Measurements from ENCODE around the gene RSPH10B.
"Not testable (repeated sequence)": the region's sequence is repeated elsewhere in the genome, so short reads cannot be mapped to it uniquely, and the experiment has no call there.

RSPH10B gene

DNA sequence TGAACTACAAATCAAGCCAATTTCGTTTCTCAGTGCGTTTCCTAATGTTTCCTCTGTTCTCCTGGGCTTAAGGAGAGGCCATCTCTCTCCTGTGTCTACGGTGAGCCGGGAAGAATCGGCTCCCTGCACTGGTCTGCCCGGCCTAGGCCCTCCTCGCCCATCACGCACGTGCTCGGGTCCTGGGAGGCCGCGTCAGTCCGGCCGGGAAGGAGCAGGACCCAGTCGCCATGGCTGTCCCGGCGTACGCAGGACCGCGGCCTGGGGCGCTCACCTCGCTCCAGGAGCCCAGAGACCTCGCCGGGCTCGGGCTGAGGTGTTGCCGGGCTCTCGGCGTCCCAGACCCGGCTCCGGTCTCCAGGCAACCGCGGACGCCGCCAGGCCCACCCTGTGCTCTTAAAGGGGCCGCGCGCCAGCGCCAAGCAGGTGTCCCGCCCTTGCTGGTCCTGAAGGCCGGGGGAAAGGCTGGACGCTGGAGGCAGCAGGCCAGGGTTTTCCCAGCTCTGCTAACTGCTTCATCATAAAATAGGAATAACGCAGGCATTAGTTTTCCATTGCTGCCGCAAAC, at the start of gene RSPH10B:
RSPH10B (minus strand) TSS at position 343 of the 565 bp plus-strand sequence. CDS start 3,573 bp downstream, outside the sequence.
- H3K4me3 ChIP-seq (ENCODE audit: control insufficient read depth, low read depth, low read length); DNase-seq (ENCODE audit: low read depth): not testable (repeated sequence)

DNA sequence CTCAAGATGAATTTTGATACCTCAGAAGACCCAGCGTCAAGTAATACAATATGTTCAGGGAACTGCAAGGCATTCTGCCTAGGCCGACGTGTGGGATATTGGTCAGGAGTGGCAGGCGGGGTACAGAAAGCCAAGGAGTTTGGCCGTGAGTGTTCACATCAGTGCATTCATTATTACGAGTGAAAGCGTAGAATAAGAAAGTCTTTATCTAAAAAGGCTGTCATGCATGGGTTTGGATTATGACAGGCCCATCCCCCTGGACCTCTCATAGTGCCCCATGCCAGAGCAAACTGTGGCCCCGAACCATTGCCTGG, 46.1 kb upstream of the RSPH10B start:
- H3K4me3 ChIP-seq (ENCODE audit: control insufficient read depth, low read depth, low read length) = no peak overlapping the region
- TF ChIP-seq, protein P1, sequence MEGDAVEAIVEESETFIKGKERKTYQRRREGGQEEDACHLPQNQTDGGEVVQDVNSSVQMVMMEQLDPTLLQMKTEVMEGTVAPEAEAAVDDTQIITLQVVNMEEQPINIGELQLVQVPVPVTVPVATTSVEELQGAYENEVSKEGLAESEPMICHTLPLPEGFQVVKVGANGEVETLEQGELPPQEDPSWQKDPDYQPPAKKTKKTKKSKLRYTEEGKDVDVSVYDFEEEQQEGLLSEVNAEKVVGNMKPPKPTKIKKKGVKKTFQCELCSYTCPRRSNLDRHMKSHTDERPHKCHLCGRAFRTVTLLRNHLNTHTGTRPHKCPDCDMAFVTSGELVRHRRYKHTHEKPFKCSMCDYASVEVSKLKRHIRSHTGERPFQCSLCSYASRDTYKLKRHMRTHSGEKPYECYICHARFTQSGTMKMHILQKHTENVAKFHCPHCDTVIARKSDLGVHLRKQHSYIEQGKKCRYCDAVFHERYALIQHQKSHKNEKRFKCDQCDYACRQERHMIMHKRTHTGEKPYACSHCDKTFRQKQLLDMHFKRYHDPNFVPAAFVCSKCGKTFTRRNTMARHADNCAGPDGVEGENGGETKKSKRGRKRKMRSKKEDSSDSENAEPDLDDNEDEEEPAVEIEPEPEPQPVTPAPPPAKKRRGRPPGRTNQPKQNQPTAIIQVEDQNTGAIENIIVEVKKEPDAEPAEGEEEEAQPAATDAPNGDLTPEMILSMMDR (conservative IDR thresholded peaks at IDR 0.05; ENCODE audit: control insufficient read depth, insufficient read depth, low read depth, low read length) = no peak
- DNase-seq (ENCODE audit: low read depth) = no peak

DNA sequence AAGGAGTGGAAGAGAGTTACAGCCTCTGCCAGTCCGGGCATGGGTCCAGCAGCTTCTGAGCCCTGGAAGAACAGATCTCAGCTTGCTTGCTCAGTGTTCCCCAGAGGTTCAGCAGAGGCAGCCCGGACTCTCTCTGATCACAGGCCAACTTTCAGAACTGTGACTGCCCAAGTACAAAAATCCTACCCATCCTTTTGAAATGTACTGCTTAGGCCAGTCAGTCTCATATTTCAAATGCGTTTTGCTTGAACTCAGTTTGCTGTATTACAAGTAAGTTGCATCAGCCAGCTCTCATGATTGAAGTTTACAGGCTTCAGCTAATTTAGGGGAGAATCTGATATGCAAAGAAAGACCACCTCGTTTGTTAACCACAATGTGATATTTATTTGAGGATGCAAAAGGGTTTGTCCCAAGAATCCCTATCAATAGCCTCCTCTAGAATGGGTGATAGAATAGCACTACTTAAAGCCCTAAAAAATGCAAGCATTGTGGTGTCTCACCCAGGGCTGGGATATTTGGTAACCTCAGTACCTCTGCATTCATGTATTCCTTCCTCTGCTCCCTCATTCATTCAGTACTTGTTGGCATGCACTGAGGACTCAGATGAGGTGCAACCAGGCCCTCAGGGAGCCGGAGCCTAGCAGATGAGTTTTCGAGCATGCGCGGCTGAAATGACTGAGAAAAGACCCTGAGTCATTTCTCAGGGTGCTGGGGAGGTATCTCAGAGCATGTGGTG, 45.6 kb upstream of the RSPH10B start:
- peak; percentile 97 for DNase-seq (ENCODE audit: low read depth)
- no peak overlapping the region for H3K4me3 ChIP-seq (ENCODE audit: control insufficient read depth, low read depth, low read length)
- TF ChIP-seq, protein P1 (conservative IDR thresholded peaks at IDR 0.05; ENCODE audit: control insufficient read depth, insufficient read depth, low read depth, low read length) = no peak

DNA sequence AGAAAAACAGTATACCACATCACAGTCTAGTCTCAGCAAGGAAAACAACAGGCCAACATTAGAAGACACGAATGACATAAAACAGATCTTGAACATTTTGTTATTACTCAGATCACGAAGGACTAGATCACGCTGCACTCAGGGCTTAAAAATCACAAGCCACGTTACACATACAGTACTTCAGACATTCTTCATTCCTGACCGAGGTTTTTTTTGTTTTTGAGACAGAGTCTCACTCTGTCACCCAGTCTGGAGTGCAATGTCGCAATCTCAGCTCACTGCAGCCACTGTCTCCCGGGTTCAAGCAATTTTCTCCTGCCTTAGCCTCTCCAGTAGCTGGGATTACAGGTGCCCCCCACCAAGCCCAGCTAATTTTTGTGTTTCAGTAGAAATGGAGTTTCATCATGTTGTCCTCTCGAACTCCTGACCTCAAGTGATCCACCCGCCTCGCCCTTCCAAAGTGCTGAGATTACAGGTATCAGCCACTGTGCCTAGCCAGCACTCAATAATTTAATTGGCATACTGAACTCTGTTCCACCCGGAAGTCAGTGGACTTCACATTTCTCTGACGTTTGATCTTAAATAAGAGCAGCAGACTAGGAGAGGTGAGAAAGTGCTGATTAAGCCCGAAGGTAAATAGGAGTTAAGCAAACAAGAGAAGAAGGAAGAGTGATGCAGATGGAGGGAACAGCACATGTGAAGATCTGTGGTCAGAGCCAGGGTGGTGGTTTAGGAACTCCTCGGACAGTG, 42.0 kb upstream of the RSPH10B start:
- TF ChIP-seq, protein P1 (conservative IDR thresholded peaks at IDR 0.05; ENCODE audit: control insufficient read depth, insufficient read depth, low read depth, low read length) = no peak
- peak; percentile 40 for DNase-seq (ENCODE audit: low read depth)
- no peak overlapping the region for H3K4me3 ChIP-seq (ENCODE audit: control insufficient read depth, low read depth, low read length)

DNA sequence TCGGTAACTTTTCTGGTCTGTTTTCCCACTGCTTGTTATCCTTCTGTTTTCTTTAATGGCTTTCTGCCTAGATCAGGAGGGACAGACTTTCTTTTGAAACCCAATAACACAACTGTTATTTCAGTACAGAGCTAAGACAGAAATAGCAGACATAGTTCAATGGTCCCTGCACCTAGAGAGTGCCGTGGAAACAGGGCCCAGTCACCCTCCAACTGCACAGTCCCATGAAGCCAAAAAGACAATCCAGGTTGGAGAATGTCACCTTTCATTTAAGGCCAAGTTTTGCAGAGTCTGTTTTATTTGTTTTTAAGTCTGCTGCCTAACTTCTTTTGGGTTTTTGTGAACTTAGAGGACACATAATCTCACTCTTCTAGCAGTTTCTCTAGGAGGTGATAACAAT, 41.1 kb upstream of the RSPH10B start:
- H3K4me3 ChIP-seq (ENCODE audit: control insufficient read depth, low read depth, low read length) = no peak overlapping the region
- DNase-seq (ENCODE audit: low read depth) = no peak
- TF ChIP-seq, protein P1 (conservative IDR thresholded peaks at IDR 0.05; ENCODE audit: control insufficient read depth, insufficient read depth, low read depth, low read length) = no peak

DNA sequence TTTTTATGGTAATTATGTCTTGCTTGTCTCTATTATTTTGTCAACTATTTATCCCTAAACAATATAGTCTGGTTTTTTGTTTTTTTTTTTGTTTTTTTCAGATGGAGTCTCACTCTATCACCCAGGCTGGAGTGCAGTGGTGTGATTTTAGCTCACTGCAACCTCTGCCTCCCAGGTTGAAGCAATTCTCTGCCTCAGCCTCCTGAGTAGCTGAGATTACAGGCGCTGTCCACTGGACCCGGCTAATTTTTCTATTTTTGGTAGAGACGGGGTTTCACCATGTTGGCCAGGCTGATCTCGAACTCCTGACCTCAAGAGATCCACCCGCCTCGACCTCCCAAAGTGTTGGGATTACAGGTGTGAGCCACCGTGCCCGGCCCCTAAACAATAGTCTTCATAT, 39.9 kb upstream of the RSPH10B start:
- peak overlapping the region; percentile 80 for H3K4me3 ChIP-seq (ENCODE audit: control insufficient read depth, low read depth, low read length)
- not testable (repeated sequence) for DNase-seq (ENCODE audit: low read depth)

DNA sequence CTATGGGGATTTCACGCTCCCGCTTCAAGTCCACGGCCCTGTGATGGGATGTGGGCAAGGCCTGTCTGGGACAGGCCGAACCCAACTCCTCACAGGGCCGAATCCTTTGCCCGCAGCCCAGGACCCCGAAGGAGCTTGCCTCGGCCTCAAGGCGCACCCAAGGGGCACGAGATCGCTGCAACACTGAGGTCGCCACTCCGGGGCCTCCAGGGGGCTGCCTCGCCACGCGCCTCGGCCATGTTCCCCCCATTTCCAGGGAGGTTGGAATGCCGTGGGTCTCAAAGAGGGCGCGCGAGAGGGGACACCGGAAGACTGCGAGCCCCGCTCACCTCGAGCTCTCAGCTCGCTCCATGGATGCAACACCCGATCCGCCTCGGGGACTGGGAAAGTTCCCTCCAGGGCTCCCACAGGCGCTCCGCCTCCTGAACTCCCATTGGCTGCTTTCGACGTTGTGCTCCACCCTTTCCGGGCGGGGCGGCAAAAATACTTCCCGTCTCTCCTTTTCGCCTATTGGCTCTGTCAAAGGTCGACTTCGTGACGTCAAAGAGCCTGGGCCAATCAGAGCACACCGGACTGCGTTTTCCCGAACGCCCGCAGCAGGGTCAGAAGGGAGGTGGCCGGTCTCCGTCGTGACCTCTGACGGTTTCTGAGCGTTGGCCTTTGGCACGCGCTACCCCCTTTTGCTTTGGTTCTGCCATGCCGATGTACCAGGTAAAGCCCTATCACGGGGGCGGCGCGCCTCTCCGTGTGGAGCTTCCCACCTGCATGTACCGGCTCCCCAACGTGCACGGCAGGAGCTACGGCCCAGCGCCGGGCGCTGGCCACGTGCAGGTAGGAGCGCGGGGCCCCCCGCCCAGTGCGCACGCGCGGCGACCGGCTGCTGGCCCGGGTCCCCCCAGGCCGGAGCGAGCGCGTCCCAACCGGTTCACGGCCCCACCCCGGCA, 38.5 kb upstream of the RSPH10B start, which contains the start of the genes AIMP2 and PMS2:
AIMP2 (plus strand) TSS at position 605 of the 944 bp plus-strand sequence; CDS start at position 697, 92 bp downstream.
PMS2 (minus strand) TSS at position 382 of the 944 bp plus-strand sequence; CDS start at position 352, 30 bp downstream.
- DNase-seq (ENCODE audit: low read depth) = peak; percentile 98
- H3K4me3 ChIP-seq (ENCODE audit: control insufficient read depth, low read depth, low read length) = peak within 1 kb of the TSS; percentile 80
- TF ChIP-seq, protein P1 (conservative IDR thresholded peaks at IDR 0.05; ENCODE audit: control insufficient read depth, insufficient read depth, low read depth, low read length) = no peak

DNA sequence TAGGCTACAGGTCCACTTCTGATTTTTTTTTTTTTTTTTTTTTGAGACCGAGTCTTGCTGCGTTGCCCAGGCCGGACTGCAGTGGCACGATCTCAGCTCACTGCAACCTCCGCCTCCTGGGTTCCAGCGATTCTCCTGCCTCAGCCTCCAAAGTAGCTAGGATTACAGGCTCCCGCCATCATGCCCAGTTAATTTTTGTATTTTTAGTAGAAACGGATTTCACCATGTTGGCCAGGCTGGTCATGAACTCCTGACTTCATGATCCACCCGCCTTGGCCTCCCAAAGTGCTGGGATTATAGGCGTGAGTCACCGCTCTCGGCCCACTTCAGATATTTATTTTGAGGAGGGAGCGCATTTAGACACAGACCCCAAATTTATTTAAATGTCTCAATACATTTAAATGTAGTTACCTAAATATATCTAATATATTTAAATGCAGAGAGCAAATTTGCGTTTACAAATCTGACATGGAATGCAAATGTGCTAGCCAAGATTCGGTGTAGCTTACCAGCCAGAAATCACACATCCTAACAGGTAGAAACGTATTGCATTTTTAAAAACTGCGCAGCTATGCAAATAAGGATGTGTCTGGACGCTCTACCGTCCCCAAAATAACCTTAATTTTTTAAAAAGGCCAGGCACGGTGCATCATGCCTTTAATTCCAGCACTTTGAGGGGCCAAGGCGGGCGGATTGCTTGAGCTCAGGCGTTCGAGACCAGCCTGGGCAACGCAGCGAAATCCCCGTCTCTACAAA, 37.5 kb upstream of the RSPH10B start:
- DNase-seq (ENCODE audit: low read depth) = peak; percentile 19
- peak overlapping the region; percentile 80 for H3K4me3 ChIP-seq (ENCODE audit: control insufficient read depth, low read depth, low read length)

All from fibroblast of mammary gland (primary cell).